ENCODE results near the gene THOP1.

THOP1 gene

GRCh38 chr19:2817237-2817829 lies 32.0 kb downstream of the THOP1 start:
- DNase-seq (ENCODE audit: low read depth): peak; percentile 49

GRCh38 chr19:2819540-2820111 lies 34.3 kb downstream of the THOP1 start, which contains the start of gene ZNF554:
TSS of gene ZNF554 (plus strand) at chr19:2819868. CDS start at chr19:2820072, 204 bp downstream.
- peak; percentile 96 for DNase-seq (ENCODE audit: low read depth)

GRCh38 chr19:2820112-2820702 lies 34.9 kb downstream of the THOP1 start:
- DNase-seq (ENCODE audit: low read depth): peak; percentile 40

DNA sequence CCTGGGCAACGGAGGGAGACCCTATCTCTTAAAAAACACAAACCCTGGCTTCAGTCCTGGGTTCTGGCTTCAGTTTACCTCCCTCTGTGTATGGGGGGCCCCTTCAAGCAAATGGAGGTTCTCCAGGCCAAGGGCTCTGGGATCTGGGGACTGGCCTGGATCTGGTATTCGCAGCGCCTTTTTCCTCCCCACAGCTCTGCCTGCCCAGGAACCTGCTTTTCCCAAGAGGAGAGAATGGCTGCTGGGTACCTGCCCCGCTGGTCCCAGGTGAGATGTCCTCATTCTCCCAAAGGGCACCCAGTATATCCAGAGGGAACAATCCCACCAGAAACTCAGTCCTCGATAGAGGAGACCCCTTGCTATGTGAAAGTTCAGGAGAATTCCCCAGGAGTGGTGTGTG lies 37.5 kb downstream of the THOP1 start:
- DNase-seq (ENCODE audit: low read depth): no peak

DNA sequence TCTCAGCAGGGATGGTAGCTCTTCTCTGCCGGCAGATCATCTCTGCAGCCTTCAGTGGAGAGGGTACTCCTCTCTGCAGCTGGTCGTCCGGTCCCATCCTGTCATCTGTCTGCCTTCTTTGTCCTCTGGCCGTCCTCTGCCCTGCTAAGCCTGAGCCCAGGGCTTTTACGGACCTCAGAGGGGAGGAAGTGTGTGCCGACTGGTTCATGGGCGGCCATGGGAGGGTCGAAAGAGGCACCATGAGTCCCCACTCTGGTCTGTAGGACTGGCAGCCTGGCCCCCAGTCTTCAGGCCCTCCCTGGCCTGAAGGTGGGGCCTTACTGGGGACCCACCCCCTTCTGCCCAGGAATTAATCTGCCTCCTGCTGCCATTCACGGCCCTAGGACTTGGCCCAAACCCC lies 38.3 kb downstream of the THOP1 start:
- DNase-seq (ENCODE audit: low read depth): no peak

DNA sequence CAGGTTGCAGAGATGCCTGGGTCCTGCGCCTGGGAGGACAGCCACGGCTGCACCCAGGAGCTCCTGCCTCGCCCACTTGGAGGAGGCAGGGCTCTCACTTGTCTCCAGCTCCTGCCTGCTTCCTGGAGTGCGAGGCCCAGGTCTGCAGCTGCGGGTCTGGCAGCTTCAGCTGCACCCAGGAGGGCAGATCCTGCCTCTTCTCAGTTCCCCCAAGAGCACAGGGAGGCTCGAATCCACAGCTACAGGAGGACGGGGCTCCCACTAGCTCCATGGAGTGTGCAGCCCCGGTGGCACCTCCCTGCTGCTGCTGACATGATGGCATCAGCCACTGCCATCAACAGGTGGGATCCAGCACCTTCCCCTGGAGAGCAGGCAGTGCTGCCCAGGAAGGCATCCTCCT lies 38.8 kb downstream of the THOP1 start:
- no peak for DNase-seq (ENCODE audit: low read depth)

DNA sequence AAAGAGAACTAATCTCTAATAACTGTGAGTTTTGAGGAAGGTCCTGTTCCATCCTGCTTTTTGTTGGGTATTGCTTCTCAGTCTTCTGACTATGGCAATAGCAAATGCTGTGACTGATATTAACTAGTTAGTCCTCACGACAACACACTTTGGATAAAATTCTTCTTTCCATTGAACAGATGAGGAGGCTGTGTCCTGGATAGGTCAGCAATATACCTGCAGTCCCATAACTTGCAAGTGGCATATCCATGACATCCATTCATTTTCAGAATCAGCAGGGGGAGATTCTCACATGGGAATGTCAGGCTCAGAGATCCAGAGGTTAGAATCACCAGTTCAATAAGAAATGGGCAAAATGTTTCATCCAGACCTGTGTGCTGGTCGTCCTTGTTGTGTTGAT lies 41.7 kb downstream of the THOP1 start:
- DNase-seq (ENCODE audit: low read depth): no peak

GRCh38 chr19:2827840-2828489 lies 42.7 kb downstream of the THOP1 start:
- no peak for DNase-seq (ENCODE audit: low read depth)

DNA sequence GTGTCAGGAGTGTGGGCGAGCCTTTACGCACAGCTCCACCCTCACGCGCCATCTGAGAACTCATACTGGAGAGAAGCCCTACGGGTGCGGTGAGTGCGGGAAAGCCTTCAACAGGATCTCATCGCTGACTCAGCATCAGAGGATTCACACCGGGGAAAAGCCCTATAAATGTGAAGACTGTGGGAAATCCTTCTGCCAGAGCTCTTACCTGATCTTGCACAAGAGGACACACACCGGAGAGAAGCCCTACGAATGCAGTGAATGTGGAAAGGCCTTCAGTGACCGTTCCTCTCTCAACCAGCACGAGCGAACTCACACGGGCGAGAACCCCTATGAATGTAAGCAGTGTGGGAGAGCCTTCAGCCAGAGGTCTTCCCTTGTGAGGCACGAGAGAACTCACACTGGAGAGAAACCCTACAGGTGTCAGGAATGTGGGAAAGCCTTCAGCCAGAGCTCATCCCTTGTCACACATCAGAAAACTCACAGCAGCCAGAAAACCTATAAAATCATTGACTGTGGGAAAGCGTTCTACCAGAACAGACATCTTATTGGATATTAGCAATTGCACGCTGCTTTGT lies 49.1 kb downstream of the THOP1 start:
- DNase-seq (ENCODE audit: low read depth): no peak

DNA sequence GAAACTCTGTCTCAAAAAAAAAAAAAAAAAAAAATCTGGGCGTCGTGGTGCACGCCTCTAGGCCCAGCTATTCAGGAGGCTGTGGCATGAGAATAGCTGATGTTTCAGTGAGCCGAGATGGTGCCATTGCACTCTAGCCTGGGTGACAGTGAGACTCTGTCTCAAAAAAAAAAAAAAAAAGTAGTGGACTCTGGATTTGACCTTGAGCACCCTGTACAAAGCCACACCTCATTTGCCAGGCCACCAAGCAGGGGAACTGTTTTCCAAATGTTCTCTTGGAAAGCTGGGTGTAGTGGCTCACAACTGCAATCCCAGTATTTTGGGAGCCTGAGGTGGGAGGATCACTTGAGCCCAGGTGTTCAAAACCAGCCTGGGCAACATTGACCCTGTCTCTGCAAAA lies 52.1 kb downstream of the THOP1 start:
- DNase-seq (ENCODE audit: low read depth): no peak

DNA sequence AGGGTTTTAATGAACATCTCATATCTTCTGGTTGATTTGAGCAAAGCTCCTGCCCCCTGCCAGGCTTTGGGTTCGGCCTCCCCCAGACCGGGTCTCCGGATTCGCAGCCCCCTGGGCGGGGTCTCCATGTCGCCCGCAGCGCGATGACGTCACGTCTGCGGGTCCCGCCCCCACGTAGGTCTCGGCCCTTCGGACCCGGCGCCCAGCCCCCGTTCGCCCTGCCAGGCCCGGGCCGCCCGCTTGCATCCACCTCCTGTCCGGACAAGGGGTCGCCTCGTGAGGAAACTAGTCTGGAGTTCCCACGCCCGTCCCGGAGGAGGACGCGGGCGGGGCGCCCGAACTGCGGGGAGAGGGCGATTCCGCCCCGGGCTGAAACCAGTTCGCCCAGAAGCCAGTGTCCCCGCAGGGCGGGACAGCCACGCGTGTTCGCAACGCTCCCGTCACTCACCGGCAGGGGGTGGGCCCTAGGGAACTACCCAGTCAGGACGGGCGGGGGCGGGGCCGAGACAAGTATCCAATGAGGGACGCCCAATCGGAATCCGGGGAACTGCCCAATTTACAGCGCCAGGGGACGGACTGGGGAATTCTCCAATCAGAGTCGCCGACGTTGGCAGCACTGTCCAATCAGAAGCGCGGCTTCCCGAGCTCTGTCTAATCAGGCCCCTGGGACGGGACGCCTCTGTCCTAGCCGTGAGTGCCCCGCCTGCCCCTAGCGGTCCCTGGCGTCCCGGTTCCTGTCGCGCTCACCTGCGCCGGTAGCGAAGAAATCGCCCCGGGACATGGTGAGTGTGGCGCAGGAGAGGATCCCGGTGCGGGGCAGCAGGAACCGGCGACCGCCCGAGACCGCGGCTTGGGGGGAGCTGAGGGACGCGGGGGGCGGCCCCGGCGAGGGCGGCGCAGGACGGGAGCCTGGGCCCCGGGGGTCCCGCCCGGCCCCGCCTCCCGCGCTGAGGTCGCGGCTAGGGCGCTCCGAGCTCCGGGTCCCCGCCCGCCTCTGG lies 55.8 kb downstream of the THOP1 start, which contains the start of gene ZNF555:
ZNF555 (plus strand) TSS at position 682 of the 998 bp plus-strand sequence; CDS start at position 780, 98 bp downstream.
- peak; percentile 100 for DNase-seq (ENCODE audit: low read depth)

GRCh38 chr19:2841855-2842574 lies 56.7 kb downstream of the THOP1 start:
- DNase-seq (ENCODE audit: low read depth): peak; percentile 15

DNA sequence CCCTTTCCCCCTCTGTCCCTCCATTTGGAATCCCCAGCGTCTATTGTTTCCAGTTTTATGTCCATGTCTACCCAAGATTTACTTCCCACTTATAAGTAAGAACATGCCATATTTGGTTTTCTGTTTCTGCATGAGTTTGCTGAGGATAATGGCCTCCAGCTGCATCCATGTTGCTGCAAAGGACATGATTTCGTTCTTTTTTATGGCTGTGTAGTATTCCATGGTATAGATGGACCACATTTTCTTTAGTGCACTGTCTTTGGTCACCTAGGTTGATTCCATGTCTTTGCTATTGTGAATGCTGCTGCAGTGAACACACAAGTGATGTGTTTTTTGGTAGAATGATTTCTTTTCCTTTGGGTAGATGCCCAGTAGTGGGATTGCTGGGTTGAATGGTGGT lies 59.8 kb downstream of the THOP1 start:
- no peak for DNase-seq (ENCODE audit: low read depth)

GRCh38 chr19:2846180-2846894 lies 61.0 kb downstream of the THOP1 start:
- no peak for DNase-seq (ENCODE audit: low read depth)

DNA sequence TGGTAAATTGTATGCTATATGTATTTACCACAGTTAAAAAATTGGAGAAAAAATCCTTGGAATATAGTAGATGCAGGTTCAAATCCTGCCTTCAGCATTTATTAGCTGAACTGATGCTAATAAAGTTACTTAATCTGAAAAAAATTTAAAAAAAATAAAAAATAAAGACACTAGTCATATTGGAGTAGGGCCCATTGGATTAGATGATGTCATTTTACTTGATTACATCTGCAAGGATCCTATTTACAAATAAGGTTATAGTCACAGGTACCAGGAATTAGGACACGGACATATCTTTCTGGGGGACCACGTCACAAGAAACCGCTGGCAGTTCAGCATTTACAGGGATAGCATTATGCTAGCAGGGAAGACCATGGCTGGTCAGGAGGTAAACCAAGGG lies 62.2 kb downstream of the THOP1 start:
- no peak for DNase-seq (ENCODE audit: low read depth)

DNA sequence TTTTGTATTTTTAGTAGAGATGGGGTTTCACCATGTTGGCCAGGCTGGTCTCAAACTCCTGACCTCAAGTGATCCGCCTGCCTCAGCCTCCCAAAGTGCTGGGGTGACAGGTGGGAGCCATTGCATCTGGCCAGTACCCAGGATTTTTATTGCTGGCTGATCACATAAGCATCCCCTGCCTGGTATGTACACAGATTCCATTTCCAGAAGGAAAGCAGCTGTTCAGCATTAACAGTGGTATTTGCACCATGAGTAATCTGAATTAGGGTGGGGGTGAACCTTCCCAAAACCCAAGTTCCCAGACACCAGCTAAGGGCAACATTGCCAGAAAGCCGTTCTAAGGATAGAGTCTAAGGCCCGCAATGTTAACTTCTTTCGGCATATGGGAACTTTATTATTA lies 63.3 kb downstream of the THOP1 start:
- DNase-seq (ENCODE audit: low read depth): no peak

DNA sequence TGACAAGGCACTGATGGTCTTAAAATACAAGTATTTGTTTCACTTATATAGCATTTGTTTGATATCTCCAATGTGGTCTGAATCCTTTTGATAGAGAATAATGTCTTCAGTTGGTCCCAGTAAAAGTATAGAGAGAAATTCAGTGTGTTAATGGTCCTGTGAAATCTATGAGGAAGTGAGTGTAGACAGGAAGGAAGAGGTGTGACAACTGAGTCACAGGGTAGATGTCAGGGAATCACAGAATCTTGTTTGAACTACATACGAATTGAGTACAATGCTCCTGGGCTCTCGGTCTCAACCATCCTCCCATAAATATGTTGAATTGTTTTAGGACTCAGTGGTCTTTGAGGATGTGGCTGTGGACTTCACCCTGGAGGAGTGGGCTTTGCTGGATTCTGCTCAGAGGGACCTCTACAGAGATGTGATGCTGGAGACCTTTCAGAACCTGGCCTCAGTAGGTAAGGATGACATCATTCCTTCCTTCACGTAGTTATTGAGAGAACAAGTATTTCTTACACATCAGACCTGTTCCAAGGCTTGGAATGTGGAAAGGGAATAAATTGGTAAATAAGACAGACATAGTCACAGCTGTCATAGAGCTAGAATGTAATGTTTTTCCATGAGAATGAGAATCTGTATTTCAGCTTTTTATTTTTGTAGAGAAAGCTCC lies 65.1 kb downstream of the THOP1 start:
- no peak for DNase-seq (ENCODE audit: low read depth)

- DNase-seq (ENCODE audit: low read depth): no peak
These were observed 67.3 kb downstream of the THOP1 start for GRCh38 chr19:2852598-2852997.

GRCh38 chr19:2853015-2853606 lies 67.8 kb downstream of the THOP1 start:
- DNase-seq (ENCODE audit: low read depth): no peak

Measured in ELR (cell line).